Kidney (tissue), 14 donors: ENCODE data around the gene NEO1. TPM values are rescaled to one million over a fixed set of nuclear protein-coding genes. Genes with fewer than 3 reads are reported as not detected.

Experiments used
- DNase-seq, 5 donors: peaks; one replicate each; pipeline ENCODE4 v3.0.0-alpha.2; 2013 to 2020
- FAIRE-seq: peaks from 2 replicates; lab custom pipeline; 2012; peaks lifted over from hg19 to GRCh38; lab: Jason Lieb, UNC
- H3K27ac ChIP-seq, 2 donors: one replicate each; pipeline ENCODE4 v1.7.0; 2013; ENCODE audit warnings: low read depth in 2 of 2, low read length in 2 of 2, inconsistent platforms in 1 of 2
- H3K27me3 ChIP-seq: one replicate; pipeline ENCODE4 v1.7.1; 2013; ENCODE audit warnings: low read length, inconsistent platforms; ENCODE audit not compliant: control insufficient read depth, insufficient read depth
- H3K36me3 ChIP-seq, 3 donors: one replicate each; pipeline versions ENCODE4 v1.7.0 to v1.7.1; 2013; ENCODE audit warnings: low read length in 3 of 3, control low read depth in 1 of 3, inconsistent platforms in 1 of 3; ENCODE audit not compliant: insufficient read depth in 3 of 3, control insufficient read depth in 2 of 3
- H3K4me1 ChIP-seq, 3 donors: one replicate each; pipeline versions ENCODE4 v1.7.0 to v1.7.1; 2013; ENCODE audit warnings: low read length in 3 of 3, inconsistent platforms in 1 of 3, low read depth in 1 of 3; ENCODE audit not compliant: control insufficient read depth in 2 of 3, insufficient read depth in 2 of 3
- H3K4me3 ChIP-seq, 3 donors: one replicate each; pipeline versions ENCODE4 v1.7.0 to v1.8.1; 2013; ENCODE audit warnings: low read length in 3 of 3, control low read depth in 1 of 3, inconsistent platforms in 1 of 3
- H3K9ac ChIP-seq, 3 donors: one replicate each; pipeline versions ENCODE4 v1.7.0 to v1.7.1; 2013; ENCODE audit warnings: low read length in 3 of 3, control low read depth in 1 of 3, inconsistent platforms in 1 of 3
- H3K9me3 ChIP-seq, 3 donors: one replicate each; pipeline versions ENCODE4 v1.7.0 to v1.7.1; 2013; ENCODE audit warnings: low read length in 3 of 3, control low read depth in 1 of 3, inconsistent platforms in 1 of 3; ENCODE audit not compliant: control insufficient read depth in 2 of 3, insufficient read depth in 1 of 3
- intact Hi-C: fragments of 100-400 bp; cut with DNase I; formaldehyde crosslinking; loops from one replicate; pipeline ENCODE4 v1.11.1; 2022
- polyA plus RNA-seq: library from polyadenylated mRNA; stranded (reverse); fragments of 350-450 nt; fragmentation: Illumina TruSeq; extraction: RNeasy Lipid Tissue Mini Kit (QIAGEN cat#74804); gene quantifications from one replicate; pipeline ENCODE4 v1.2.3, GENCODE V29; 2014; ENCODE audit warnings: low read depth, low replicate concordance; ENCODE audit not compliant: insufficient read depth
- total RNA-seq: library from RNA; stranded (reverse); fragmentation: NEBNext Ultra II Directional; extraction: Animal tissue kit (Norgen Biotek cat#: 25700); gene quantifications from one replicate; pipeline ENCODE4 v1.2.1, GENCODE V29; 2021
- TF ChIP-seq, protein P1 (sequence below): IDR thresholded peaks from 3 replicates; pipeline ENCODE4 v1.5.1; 2012; ENCODE audit warnings: mild to moderate bottlenecking, moderate library complexity, borderline replicate concordance; ENCODE audit not compliant: insufficient read depth; ENCODE audit errors: extremely low read depth
- donor health status: control.
- donor health status: control.
- donor health status: control.
- donor health status: control.
- donor health status: control.
- donor health status: DM: yes; HTN: yes; CAD: no.
- donor health status: Normal renal cell carcinoma (clear cell type).

Gene NEO1
- total and polyA plus RNA-seq, 2 donors from 2014 or later = 12.4 to 43.3 TPM

- Histone ChIP-seq H3K9ac (no peak overlapping the region), H3K4me1 (peaks cover 0 to 11% (median 7%) of the 10 kb centered on the region in 3 donors), H3K9me3 (no peaks in the 10 kb centered on the region), H3K4me3 (no peak overlapping the region), H3K36me3 (no peaks in the 10 kb centered on the region), H3K27ac (no peak overlapping the region), H3K27me3 (no peaks in the 10 kb centered on the region)
- intact Hi-C loops = no loop called here
- DNase-seq (no peak), FAIRE-seq (no peak)
- TF ChIP-seq, protein P1, sequence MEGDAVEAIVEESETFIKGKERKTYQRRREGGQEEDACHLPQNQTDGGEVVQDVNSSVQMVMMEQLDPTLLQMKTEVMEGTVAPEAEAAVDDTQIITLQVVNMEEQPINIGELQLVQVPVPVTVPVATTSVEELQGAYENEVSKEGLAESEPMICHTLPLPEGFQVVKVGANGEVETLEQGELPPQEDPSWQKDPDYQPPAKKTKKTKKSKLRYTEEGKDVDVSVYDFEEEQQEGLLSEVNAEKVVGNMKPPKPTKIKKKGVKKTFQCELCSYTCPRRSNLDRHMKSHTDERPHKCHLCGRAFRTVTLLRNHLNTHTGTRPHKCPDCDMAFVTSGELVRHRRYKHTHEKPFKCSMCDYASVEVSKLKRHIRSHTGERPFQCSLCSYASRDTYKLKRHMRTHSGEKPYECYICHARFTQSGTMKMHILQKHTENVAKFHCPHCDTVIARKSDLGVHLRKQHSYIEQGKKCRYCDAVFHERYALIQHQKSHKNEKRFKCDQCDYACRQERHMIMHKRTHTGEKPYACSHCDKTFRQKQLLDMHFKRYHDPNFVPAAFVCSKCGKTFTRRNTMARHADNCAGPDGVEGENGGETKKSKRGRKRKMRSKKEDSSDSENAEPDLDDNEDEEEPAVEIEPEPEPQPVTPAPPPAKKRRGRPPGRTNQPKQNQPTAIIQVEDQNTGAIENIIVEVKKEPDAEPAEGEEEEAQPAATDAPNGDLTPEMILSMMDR = no peak
Observed at GRCh38 chr15:73072894-73073293, 20.6 kb downstream of the NEO1 start.

DNA sequence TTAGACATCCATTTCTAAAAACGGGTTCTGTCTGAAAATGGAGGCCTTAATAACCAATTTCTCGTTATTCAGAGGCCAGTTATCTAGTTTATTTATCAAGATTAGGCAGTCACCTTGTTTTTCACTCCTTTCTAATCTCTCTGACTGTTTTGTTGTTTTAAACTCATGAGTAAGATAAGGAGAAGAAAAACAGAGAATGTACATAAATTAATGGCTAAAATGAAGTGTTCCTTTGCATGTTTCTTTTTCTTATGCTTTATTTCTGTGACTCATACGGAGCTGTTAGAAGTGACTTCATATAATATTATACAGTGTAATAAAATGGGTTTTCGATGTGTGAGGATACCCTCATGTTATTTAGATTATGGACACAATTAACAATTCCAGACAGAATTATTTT is 22.0 kb downstream of the NEO1 start:
- no peak overlapping the region for H3K27ac ChIP-seq
- H3K4me1 ChIP-seq = peaks cover 0 to 19% (median 11%) of the 10 kb centered on the region in 3 donors
- TF ChIP-seq, protein P1 = no peak
- no peak overlapping the region for H3K4me3 ChIP-seq
- H3K27me3 ChIP-seq = no peaks in the 10 kb centered on the region
- no peaks in the 10 kb centered on the region for H3K9me3 ChIP-seq
- intact Hi-C loops = no loop called here
- DNase-seq (no peak), FAIRE-seq (no peak)
- H3K36me3 ChIP-seq = no peaks in the 10 kb centered on the region
- no peak overlapping the region for H3K9ac ChIP-seq

- no peak for FAIRE-seq
- intact Hi-C loops = no loop called here
Observed at GRCh38 chr15:73075160-73075859, 23.0 kb downstream of the NEO1 start.

More at GRCh38 chr15:73075160-73075859, 23.0 kb downstream of the NEO1 start:
- Histone ChIP-seq H3K9ac (no peak overlapping the region), H3K4me3 (no peak overlapping the region), H3K36me3 (no peaks in the 10 kb centered on the region), H3K27ac (no peak overlapping the region), H3K9me3 (no peaks in the 10 kb centered on the region), H3K27me3 (no peaks in the 10 kb centered on the region), H3K4me1 (peaks cover 0 to 24% (median 11%) of the 10 kb centered on the region in 3 donors)
- DNase-seq = no peak
- TF ChIP-seq, protein P1 = no peak
